GM10266 (cell line): ENCODE results near the gene DPPA4.

Experiments
- DNase-seq: peaks from one replicate; pipeline ENCODE4 v3.0.0; 2012; ENCODE audit errors: extremely low spot score
- TF ChIP-seq, protein P1 (sequence below): IDR thresholded peaks from 2 replicates; pipeline ENCODE4 v1.5.1; 2012; ENCODE audit warnings: mild to moderate bottlenecking, low read depth; ENCODE audit not compliant: control insufficient read depth, insufficient read depth; ENCODE audit errors: missing control alignments

Gene DPPA4

GRCh38 chr3:109353057-109353456, 15.7 kb upstream of the DPPA4 start:
- no peak for DNase-seq
- TF ChIP-seq, protein P1, sequence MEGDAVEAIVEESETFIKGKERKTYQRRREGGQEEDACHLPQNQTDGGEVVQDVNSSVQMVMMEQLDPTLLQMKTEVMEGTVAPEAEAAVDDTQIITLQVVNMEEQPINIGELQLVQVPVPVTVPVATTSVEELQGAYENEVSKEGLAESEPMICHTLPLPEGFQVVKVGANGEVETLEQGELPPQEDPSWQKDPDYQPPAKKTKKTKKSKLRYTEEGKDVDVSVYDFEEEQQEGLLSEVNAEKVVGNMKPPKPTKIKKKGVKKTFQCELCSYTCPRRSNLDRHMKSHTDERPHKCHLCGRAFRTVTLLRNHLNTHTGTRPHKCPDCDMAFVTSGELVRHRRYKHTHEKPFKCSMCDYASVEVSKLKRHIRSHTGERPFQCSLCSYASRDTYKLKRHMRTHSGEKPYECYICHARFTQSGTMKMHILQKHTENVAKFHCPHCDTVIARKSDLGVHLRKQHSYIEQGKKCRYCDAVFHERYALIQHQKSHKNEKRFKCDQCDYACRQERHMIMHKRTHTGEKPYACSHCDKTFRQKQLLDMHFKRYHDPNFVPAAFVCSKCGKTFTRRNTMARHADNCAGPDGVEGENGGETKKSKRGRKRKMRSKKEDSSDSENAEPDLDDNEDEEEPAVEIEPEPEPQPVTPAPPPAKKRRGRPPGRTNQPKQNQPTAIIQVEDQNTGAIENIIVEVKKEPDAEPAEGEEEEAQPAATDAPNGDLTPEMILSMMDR, result no peak

DNA sequence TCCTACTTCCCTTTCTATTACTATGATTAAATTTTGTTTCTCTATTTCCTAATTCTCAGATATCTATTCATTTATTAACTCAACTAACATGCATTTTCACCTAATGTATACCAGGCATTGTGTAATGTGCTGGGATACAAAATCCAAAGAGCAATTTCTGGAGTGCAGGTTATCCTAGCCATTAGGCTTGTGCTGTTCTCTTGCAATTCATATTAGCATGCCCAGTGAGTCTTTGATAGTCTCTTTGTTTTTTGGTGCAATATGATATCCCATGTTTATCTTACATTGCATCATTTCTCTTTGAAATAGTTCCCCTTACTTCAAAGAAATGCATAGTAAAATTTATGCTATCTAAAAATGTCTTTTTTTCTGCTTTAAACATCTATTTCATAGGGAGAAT, 13.9 kb upstream of the DPPA4 start:
- TF ChIP-seq, protein P1, result no peak
- no peak for DNase-seq

DNA sequence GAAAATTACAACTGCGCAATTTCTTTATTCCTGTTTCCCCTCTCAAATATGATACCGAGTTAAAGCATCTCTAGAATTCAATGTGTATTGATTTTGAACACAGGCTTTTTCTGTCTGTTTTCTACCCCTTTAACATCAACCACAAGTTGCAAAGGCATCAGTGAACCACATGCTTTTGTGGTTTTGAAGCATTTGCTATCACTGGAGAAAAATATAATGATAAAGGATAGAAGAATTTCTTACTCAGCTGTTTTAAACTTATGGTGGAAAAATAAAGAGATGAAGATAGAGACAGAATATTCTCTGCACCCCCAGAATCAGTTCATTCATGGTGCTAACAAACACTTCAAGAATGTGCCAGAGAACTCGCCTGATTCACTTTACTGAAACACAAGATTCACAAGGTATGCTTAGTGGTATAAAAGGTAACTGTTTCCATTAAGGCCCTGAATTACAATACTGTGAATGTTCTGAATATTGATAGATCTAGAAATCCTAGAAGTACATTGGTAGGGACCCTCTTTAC, 9.5 kb upstream of the DPPA4 start:
- TF ChIP-seq, protein P1, result no peak
- no peak for DNase-seq

- DNase-seq, result no peak
- TF ChIP-seq, protein P1, result no peak
These were observed 8.8 kb upstream of the DPPA4 start for GRCh38 chr3:109346099-109346498.

DNA sequence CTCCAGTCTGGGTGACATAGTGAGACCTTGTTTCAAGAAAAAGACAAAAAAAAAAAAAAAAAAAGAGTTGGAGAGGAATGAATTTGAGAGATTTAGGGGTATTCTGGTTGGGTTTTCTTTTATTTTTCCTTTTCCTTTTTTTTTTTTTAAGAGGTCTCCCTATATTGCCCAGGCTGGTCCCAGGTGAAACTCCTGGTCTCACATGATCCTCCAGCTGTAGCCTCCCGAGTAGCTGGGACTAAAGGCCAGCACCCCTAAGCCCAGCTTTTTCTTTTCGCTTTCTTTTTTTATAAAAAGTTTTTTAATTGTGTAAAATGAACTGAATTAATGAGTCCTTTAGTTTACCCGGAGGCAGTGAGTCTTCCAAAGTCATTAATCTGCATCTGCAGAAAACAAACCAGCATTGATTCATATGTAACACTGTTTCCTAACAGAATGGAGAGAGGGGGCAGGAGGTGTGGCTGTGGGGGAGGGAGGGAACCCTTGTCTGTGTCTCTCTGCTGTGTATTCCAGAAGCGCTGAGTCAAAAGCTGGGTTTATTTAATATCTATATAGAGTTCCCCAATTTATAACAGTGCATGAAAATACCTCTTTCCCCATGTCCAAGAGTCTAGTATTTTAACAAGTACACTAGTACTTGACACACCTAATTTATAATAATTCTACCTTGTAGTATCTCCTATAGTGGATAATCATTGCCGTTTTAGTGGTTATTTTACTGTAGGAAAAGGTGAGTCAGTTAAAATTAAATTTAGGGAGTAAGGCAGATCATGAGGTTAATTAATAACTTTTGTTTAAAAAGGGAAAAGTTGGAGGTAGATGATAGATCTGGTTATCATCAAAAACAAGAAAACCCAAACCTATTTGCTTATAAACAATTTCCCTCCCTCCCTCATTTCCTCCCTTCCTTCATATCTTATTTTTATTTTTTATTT, 2.6 kb upstream of the DPPA4 start:
- DNase-seq, result no peak
- TF ChIP-seq, protein P1, result no peak

DNA sequence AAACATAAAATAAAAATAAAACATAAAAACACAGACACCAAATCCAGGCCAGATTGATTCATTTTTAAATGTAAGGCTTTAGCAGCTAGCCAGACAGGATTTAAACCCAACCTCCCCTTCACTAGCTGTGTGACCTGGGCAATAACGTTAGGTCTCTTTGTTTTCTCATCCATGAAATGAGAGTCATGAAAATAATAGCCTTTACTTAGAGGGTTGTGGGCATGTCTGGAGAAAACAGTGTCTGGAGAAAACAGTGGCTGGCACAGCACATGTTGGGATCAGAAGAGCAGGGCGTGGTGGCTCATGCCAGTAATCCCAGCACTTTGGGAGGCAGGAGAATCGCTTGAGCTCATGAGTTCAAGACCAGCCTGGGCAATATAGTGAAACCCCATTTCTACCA, 1.9 kb upstream of the DPPA4 start:
- no peak for DNase-seq
- TF ChIP-seq, protein P1, result no peak

DNA sequence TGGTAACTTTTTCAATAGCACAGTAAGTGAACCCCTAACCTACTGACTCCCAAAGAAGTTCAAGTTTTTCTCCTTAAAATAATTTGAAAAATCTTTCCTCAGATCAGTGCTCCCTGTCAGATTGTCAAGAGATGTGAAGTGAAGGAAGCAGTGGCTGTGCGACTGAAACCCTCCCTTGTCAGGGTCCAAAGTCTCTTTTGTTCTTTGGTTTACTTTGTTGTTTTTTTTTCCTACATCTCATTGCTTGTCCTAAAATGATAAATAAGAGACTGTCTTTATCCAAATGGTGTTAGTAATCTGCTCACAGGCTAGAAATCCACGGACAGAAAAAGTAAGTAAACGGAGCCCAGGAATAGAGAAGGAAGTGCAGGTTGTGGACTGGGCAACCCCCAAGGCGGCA, 976 bp upstream of the DPPA4 start:
- no peak for DNase-seq
- TF ChIP-seq, protein P1, result no peak
